Esophagus (tissue), 2 donors: ENCODE results near the gene SLC7A1. TPM values are rescaled to one million over a fixed set of nuclear protein-coding genes. Genes with fewer than 3 reads are reported as not detected.

Source experiments
- H3K27ac ChIP-seq, 2 donors: one replicate each; pipeline ENCODE4 v1.5.1; 2013; ENCODE audit warnings: low read depth in 2 of 2, mild to moderate bottlenecking in 2 of 2, inconsistent platforms in 1 of 2, low read length in 1 of 2, moderate library complexity in 1 of 2
- H3K27me3 ChIP-seq, 2 donors: one replicate each; pipeline ENCODE4 v1.6.1; 2013; ENCODE audit warnings: low read length in 2 of 2, control low read depth in 1 of 2, mild to moderate bottlenecking in 1 of 2; ENCODE audit not compliant: insufficient read depth in 2 of 2, control insufficient read depth in 1 of 2
- H3K36me3 ChIP-seq, 2 donors: one replicate each; pipeline ENCODE4 v1.6.1; 2013; ENCODE audit warnings: low read length in 1 of 2; ENCODE audit not compliant: control insufficient read depth in 2 of 2, insufficient read depth in 2 of 2
- H3K4me1 ChIP-seq, 2 donors: one replicate each; pipeline ENCODE4 v1.6.1; 2013; ENCODE audit warnings: low read length in 1 of 2; ENCODE audit not compliant: control insufficient read depth in 2 of 2, insufficient read depth in 2 of 2
- H3K4me3 ChIP-seq, 2 donors: one replicate each; pipeline ENCODE4 v1.5.1; 2013; ENCODE audit warnings: low read length in 2 of 2, mild to moderate bottlenecking in 2 of 2, low read depth in 1 of 2, moderate library complexity in 1 of 2
- H3K9me3 ChIP-seq, 2 donors: one replicate each; pipeline ENCODE4 v1.6.1; 2013; ENCODE audit warnings: mild to moderate bottlenecking in 2 of 2, low read depth in 1 of 2, low read length in 1 of 2, moderate library complexity in 1 of 2; ENCODE audit not compliant: control insufficient read depth in 2 of 2, insufficient read depth in 1 of 2
- WGBS, 2 donors: extraction: QIAGEN DNeasy Blood & Tissue Kit; methylation state at CpG; one replicate each; pipeline ENCODE4 v1.1.7; 2013; 5-methylcytosine and 5-hydroxymethylcytosine counted together
- polyA plus RNA-seq, 2 donors: library from polyadenylated mRNA; stranded (reverse); fragments of 200-250 nt; gene quantifications; one replicate each; pipeline ENCODE4 v1.2.3, GENCODE V29; 2013
- donor health status: healthy with polysubstance abuse.
- donor health status: Bipolar disorder and iron deficiency.

SLC7A1 gene
- polyA plus RNA-seq, 2 donors = 34.9 to 51.2 TPM

GRCh38 chr13:29566206-29566605 lies 29.3 kb downstream of the SLC7A1 start:
- Histone ChIP-seq H3K27me3 (no peaks in the 10 kb centered on the region), H3K4me3 (no peak overlapping the region), H3K9me3 (no peaks in the 10 kb centered on the region), H3K36me3 (peaks cover 0 to 4% of the 10 kb centered on the region in 2 donors), H3K27ac (no peak overlapping the region), H3K4me1 (peaks cover 7 to 23% of the 10 kb centered on the region in 2 donors)
- 70 to 81% methylated on average over 7 of the region's 7 CpGs for WGBS, 2 donors

DNA sequence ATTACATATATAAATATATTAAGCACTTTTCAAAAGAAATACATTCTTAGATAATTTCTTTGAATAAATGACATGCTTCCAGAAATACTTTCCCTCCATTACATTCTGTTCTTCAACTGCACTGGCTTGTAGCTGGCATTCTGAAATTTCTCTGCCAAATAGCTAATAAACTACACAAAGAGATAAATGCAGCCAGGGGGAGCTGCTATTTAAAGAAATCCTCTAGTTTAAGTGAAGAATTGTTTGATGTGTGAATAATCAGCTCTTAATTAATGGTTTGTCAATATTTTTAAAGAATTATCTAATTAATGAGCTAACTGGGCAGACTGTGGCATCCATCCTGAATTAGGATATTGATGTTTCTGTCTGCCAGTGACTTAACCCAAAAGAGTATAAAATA lies 30.7 kb downstream of the SLC7A1 start:
- Histone ChIP-seq H3K27ac (peak overlapping the region in 1 of 2 donors; percentile 29), H3K4me3 (no peak overlapping the region), H3K27me3 (no peaks in the 10 kb centered on the region), H3K4me1 (peaks cover 7 to 17% of the 10 kb centered on the region in 2 donors), H3K36me3 (peaks cover 0 to 2% of the 10 kb centered on the region in 2 donors), H3K9me3 (no peaks in the 10 kb centered on the region)

GRCh38 chr13:29564373-29564772 lies 31.1 kb downstream of the SLC7A1 start:
- no peak overlapping the region for H3K4me3 ChIP-seq
- no peak overlapping the region for H3K27ac ChIP-seq
- 57 to 58% methylated on average over 5 of the region's 5 CpGs for WGBS, 2 donors
- H3K27me3 ChIP-seq = no peaks in the 10 kb centered on the region
- H3K9me3 ChIP-seq = no peaks in the 10 kb centered on the region
- peaks cover 0 to 2% of the 10 kb centered on the region in 2 donors for H3K36me3 ChIP-seq
- peaks cover 7 to 15% of the 10 kb centered on the region in 2 donors for H3K4me1 ChIP-seq

GRCh38 chr13:29563941-29564340 lies 31.5 kb downstream of the SLC7A1 start:
- Histone ChIP-seq H3K4me3 (no peak overlapping the region), H3K27ac (peak overlapping the region; percentile 7 to 50), H3K36me3 (peaks cover 0 to 2% of the 10 kb centered on the region in 2 donors), H3K27me3 (no peaks in the 10 kb centered on the region), H3K9me3 (no peaks in the 10 kb centered on the region), H3K4me1 (peaks cover 7 to 11% of the 10 kb centered on the region in 2 donors)
- 43 to 66% methylated on average over 6 of the region's 6 CpGs for WGBS, 2 donors

DNA sequence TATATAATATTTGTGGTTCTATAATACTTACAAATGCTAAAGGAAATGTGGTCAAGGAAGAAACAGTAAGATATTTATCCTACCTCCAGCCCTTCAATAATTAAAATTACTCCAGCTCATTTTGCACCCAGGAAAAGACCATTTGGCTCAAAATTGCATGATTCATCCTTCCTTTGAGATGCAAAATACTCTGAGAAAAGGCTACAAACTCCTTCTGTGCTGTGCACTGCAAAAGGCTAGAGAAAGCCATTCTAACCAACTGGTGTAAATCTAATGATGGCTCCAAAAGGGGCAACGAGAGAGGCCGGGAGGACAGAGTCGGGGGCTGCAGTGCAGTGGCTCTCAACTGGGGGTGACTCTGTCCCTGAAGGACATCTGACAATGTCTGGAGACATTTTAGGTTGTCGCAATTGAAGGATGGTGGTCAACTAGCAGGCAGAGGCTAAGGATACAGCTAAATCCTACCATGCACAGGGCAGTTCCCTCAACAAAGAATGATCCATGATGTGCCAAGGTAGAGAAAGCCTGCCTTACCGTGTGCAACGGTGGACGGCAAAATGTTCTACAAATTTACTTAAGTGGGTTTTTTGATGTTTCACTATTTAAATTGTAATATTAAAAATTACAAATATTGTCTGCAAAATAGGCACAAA lies 32.6 kb downstream of the SLC7A1 start:
- peaks cover 0 to 2% of the 10 kb centered on the region in 2 donors for H3K36me3 ChIP-seq
- H3K27me3 ChIP-seq = no peaks in the 10 kb centered on the region
- peak overlapping the region; percentile 65 to 67 for H3K27ac ChIP-seq
- no peaks in the 10 kb centered on the region for H3K9me3 ChIP-seq
- peaks cover 7 to 8% of the 10 kb centered on the region in 2 donors for H3K4me1 ChIP-seq
- no peak overlapping the region for H3K4me3 ChIP-seq
- 58 to 80% methylated on average over 7 of the region's 7 CpGs for WGBS, 2 donors

DNA sequence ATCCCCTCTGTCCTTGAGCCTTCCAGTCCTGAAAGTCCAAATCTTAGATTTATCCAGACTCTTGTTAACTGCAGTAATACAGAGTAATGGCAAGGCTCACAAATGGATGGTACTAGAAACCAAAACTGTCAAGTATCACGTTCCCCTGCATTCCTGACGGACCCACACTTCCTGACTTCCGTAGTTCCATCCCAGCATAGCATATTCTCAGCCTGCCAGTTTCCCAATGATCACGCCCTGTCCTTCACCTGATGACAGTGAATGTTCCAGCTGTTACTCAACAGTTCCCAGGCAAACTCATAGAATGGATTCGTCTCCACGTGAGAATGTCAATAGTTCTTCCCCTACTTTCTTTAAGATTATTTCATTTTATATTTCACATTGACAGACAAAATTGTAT lies 33.6 kb downstream of the SLC7A1 start:
- Histone ChIP-seq H3K4me3 (no peak overlapping the region), H3K4me1 (peaks cover 6 to 7% of the 10 kb centered on the region in 2 donors), H3K27me3 (no peaks in the 10 kb centered on the region), H3K27ac (peak overlapping the region; percentile 43 to 81), H3K9me3 (no peaks in the 10 kb centered on the region), H3K36me3 (peaks cover 0 to 2% of the 10 kb centered on the region in 2 donors)
- 45 to 51% methylated on average over 6 of the region's 6 CpGs for WGBS, 2 donors

- no peaks in the 10 kb centered on the region for H3K9me3 ChIP-seq
- peaks cover 0 to 6% of the 10 kb centered on the region in 2 donors for H3K36me3 ChIP-seq
- no peaks in the 10 kb centered on the region for H3K4me1 ChIP-seq
- H3K27ac ChIP-seq = peak overlapping the region in 1 of 2 donors; percentile 13
- H3K4me3 ChIP-seq = no peak overlapping the region
- no peaks in the 10 kb centered on the region for H3K27me3 ChIP-seq
- WGBS, 2 donors = 54 to 63% methylated on average over 3 of the region's 3 CpGs
Measured at GRCh38 chr13:29556742-29557141, 38.7 kb downstream of the SLC7A1 start.

DNA sequence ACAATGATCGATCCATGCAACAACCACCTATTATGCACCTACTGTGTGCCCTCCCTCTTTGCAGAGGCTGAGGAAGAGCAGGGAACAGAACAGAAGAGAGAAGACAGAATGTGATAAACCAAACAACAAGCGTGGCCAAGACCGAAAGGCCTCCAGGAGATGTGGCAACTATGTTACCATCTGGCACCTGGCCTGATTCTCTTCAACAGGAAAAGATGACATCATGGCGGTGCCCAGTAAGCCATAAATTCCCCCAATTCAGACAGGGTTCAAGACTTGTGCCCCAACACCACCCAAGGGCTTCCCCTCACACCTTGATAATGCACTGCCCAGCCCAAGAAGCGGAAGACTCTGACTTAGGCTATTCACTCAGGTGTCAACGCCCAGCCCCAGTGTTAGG lies 44.3 kb downstream of the SLC7A1 start:
- H3K4me1 ChIP-seq = peaks cover 0 to 7% of the 10 kb centered on the region in 2 donors
- H3K27me3 ChIP-seq = no peaks in the 10 kb centered on the region
- H3K27ac ChIP-seq = no peak overlapping the region
- H3K9me3 ChIP-seq = no peaks in the 10 kb centered on the region
- no peak overlapping the region for H3K4me3 ChIP-seq
- 69 to 76% methylated on average over 6 of the region's 6 CpGs for WGBS, 2 donors
- H3K36me3 ChIP-seq = peaks cover 0 to 20% of the 10 kb centered on the region in 2 donors

DNA sequence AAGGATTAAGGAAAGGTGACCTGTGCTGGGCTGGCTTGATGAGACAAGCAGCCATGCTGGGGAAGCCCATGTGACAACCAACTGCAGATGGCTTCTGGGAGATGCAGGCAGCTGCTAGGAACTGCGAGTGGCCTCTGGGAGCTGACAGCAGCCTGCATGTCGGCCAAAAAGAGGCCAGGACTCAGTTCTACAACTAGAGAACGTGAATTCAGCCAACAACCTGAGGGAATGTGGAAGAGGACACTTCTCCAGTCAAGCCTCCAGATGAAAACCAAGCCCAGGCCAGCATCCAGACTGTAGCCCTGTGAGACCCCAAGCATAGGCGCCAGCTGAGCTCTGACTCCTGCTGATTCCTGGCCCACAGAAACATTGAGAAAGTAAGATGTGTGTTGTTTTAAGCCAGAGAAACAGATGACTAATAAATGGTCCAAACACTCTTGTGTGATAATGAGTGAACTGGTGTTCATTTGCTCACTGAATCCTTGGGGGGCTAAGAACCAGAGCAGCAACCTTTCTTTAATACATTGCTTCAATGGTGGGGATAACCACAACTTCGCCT lies 45.0 kb downstream of the SLC7A1 start:
- Histone ChIP-seq H3K27me3 (no peaks in the 10 kb centered on the region), H3K27ac (no peak overlapping the region), H3K9me3 (no peaks in the 10 kb centered on the region), H3K4me3 (no peak overlapping the region), H3K4me1 (peaks cover 0 to 10% of the 10 kb centered on the region in 2 donors), H3K36me3 (peaks cover 0 to 20% of the 10 kb centered on the region in 2 donors)
- WGBS, 2 donors = 79 to 87% methylated on average over 5 of the region's 5 CpGs

DNA sequence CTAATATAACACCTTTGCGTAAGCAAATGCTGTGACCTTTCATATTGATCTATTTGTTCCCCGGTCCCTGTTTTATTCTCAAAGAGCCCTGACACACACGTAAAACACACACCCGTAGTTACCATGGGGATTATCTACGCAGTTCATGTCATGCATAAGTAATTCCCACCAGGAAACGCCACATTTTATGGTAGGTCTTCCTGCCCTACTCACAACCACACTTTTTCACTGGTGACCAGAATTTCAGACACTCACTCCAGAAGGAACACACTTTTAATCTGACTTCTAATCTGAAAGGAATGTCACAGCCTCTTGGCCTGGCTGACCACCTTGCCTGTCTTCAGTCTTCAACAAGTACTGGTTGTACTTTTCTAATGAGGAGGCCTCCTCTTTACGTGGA lies 46.8 kb downstream of the SLC7A1 start:
- H3K36me3 ChIP-seq = peaks cover 0 to 17% of the 10 kb centered on the region in 2 donors
- peaks cover 2 to 14% of the 10 kb centered on the region in 2 donors for H3K4me1 ChIP-seq
- no peak overlapping the region for H3K4me3 ChIP-seq
- no peaks in the 10 kb centered on the region for H3K9me3 ChIP-seq
- H3K27ac ChIP-seq = no peak overlapping the region
- 54 to 55% methylated on average over 7 of the region's 7 CpGs for WGBS, 2 donors
- no peaks in the 10 kb centered on the region for H3K27me3 ChIP-seq
